Activated naive CD8-positive, alpha-beta T cell treated with anti-CD3 and anti-CD28 coated beads, Interleukin-2, amount 50 U/mL, for 16 hours (primary cell): ENCODE data around the gene ZNF491.
"Not testable (repeated sequence)": the region's sequence is repeated elsewhere in the genome, so short reads cannot be mapped to it uniquely, and the experiment has no call there.

Experiments
- DNase-seq: peaks from one replicate; pipeline ENCODE4 v3.0.0-alpha.2; 2020; ENCODE audit warnings: low read depth, low spot score

ZNF491 gene

DNA sequence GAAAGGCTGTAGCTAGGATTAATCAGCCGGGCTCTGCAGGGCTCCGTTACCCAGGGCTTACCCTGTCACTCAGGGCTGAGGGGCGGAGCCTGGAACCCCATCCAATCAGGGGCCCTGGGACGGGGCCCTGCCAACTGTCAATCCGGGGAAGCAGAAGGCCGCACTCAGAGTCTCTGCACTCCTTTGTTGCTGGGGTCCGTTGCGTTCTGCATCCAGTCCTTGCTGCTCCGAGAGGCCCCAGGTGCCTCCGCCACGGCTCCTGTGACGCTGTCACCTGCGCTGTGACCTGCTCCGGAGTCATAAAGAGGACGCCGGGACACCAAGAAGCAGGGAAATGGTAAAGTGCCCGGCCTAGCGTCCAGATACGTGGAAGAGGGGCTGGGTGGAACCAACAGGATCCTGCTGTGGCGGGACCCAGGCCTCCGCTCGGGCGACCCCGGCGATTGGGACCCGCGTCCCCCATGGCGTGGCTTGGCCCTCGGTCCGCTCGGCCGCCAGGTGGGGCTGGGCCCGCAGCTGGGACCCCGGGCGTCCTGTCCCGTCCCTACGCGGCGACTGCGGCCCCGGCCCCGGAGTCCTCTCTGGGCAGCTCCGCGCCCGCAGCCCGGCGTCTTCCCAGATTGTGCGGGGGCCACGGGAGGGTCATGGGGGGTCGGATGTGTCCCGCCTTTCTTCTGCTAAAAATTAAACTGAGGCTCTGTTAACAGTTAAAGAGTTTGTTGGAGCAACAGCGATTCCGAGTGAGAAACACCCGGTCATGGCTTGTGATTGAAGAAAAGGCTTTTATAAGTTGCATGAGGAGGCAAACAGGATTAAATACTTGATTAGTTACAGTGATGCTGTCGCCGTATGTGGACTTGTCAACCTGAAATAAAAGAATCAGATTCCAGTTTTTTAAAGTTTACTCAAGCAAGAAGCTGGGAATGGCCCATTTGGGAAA, at the start of gene ZNF491:
ZNF491 (plus strand) TSS at position 133 of the 940 bp plus-strand sequence. CDS start 7,431 bp downstream, outside the sequence.
- DNase-seq: peak; percentile 78

DNA sequence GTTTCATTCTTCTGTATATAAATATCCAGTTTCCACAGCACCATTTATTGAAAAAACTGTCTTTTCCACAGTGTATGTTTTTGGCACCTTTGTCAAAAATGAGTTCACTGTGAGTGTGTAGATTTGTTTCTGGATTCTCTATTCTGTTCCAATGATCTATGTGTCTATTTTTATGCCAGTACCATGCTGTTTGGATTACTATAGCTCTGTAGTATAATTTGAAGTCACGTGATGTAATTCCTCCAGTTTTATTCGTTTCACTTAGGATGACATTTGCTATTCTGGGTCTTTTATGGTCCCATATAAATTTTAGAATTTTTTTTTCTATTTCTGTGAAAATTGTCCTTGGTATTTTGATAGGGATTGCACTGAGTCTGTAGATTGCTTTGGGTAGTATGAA, 48.6 kb upstream of the ZNF491 start:
- DNase-seq: no peak

DNA sequence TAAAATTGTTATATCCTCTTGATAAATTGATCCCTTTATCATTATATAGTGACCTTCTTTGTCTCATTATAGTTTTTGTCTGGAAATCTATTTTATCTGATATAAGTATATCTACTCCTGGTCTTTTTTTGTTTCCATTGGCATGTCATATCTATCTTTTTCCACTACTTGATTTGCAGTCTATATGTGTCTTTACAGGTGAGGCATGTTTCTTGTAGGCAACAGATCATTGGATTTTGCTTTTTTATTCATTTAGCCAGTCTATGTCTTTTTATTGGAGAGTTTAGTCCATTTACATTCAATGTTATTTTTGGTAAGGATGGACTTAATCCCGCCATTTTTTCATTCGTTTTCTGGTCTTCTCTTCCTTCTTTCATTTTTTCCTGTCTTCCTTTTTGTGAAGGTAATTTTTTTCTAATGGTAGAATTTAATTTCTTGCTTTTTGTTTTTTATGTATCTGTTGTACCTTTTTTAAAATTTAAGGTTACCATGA, 46.0 kb upstream of the ZNF491 start:
- DNase-seq: no peak

DNA sequence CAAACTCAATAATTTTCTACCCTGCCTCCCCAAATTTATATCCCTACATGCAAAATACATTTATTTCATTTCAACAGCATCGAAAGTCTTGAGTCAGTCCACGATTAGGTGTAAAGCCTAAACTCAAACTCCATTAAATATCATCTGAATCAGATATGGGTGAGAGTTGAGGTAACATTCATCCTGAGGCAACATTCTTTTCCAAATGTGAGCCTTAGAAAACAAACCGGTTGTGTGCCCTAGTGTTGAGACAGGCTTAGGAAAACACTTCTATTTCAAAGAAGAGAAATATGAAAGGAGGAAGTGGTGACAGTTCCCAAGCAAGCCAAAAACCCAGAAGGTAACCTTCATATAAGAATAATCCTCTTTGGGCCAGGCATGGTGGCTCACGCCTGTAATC, 43.7 kb upstream of the ZNF491 start:
- no peak for DNase-seq

DNA sequence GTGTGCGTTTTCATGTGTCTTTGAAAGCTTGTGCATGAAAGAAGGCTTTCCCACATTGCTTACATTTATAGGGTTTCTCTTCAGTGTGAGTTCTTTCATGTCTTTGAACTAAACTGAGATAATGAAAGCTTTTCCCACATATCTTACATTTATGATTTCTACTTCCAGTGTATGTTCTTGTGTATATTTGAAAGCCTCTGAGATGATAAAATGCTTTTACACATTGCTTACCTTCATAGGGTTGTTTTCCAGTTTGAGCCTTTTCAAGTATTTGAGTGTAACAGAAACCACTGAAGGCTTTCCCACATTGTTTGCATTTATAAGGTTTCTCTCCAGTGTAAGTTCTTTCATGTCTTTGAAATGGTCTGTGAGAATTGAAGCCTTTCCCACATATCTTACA, 41.4 kb upstream of the ZNF491 start:
- DNase-seq: no peak

DNA sequence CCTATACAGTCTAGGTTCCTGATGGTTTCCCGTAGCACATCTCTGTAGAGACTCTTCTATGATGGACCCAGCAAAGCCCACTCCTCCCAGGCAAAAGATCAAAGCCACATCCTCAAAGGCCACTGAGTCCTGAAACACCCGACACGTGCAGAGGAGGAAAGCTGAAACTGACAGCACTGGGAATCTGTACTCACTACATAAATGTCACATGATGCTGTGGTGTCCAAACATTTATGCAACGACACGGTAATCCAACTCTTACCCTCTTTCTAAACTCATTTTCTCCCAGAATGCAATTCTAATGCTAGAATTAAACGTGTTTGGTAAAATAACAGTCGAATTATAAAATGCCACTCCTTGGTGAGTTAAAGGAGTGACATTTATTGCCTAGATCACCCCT, 38.5 kb upstream of the ZNF491 start:
- DNase-seq: no peak

DNA sequence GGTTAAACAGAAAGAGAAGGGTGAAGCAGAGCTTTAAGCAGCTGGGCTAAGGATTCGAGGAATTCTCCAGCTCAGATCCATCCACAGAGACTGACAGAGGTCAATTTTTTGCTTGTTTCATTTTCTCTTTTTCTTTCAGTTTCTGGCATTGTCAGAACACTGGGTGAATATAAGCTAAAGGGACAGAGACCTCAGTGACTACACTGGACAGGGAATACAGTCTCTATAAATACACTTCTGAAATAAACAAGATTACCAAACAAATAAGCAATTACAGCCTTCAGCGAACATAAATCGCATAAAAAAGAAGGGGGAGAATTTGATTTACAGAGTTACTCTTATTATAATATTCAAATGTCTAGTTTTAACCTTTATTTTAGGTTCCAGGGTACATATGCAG, 35.2 kb upstream of the ZNF491 start:
- DNase-seq: no peak

DNA sequence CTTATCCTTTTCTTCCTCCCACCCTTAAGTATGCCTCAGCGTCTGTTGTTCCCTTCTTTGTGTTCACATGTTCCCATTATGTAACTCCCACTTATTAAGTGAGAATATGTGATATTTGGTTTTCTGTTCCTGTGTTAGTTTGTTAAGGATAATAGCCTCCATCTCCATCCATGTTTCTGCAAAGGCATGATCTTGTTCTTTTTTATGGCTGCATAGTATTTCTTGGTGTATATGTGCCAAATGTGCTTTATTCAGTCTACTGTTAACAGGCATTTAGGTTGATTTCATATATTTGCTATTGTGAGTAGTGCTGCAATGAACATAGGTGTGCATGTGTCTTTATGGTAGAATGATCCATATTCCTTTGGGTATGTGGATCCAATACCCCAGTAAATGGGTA, 34.7 kb upstream of the ZNF491 start:
- no peak for DNase-seq

DNA sequence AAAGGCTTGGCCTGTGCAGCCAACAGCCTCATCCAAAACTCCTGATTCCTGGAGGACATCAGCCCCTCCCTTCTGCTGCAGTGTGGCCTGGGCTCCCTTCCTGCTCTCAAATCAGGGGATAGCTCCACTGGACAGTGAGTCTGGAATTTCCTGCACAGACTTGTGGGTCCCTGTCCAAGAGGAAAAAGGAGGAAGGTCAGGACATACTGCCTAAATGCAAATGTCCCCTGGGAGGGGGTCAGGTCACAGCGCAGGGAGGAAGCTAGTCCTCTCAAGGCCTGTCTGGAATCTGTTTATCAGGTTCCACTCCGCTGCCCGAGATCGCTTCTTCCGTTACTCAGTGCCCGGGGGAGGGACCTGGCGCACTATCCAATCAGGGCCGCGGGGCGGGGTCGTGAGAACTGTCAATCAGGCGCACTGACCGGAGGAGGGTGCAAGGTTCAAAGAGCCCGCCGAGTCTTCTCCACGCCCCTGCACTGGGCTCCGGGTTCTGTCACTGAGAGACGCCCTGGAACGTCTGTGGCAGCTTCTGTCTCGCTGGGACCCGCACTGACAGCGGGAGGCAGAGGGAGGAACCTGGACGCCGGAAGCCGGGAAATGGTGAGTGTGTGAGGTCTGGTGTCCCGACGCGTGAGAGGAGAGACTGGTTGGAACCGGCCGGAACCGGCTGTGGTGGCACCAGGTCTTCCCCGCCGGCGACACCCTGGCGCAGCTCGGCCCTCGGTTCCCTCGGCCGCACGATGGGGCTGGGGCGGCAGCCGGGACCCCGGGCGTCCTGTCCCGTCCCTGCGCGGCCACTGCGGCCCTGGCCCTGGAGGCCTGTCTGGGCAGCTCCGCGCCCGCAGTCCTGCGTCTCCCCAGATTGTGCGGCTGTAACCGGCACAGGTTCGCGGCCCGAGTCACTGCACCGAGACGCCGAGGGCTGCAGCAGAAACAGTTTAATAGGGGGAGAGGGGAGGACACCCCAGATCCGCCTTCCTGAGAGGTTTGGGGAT, 31.4 kb upstream of the ZNF491 start, which contains the start of gene ZNF441:
ZNF441 (plus strand) TSS at position 404 of the 995 bp plus-strand sequence; CDS start at position 598, 194 bp downstream.
- DNase-seq: peak; percentile 89

DNA sequence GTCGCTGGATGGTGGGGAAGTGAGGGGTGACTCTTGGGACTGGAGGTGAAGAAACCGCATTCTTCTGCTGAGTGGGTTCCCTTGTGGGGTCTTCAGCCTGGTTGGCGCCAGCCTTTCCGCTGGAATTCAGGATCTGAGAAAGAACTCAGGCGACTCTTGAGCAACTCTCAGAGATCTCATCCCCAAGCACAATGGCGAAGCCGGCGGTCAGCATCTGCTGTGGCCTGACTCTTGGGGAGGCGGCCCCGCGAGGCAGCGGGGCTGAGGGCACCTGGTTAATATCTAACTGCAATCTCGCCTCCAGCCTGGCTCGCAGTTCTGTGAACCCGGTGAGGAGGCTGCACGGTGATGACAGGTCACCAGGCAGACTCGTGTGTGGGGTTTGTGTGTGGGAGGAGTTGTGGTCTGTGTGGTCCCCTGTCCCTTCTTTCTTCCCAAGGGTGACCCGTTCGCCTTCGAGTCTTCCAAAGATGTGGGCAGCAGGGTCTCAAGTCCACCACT, 30.6 kb upstream of the ZNF491 start:
- DNase-seq: no peak

DNA sequence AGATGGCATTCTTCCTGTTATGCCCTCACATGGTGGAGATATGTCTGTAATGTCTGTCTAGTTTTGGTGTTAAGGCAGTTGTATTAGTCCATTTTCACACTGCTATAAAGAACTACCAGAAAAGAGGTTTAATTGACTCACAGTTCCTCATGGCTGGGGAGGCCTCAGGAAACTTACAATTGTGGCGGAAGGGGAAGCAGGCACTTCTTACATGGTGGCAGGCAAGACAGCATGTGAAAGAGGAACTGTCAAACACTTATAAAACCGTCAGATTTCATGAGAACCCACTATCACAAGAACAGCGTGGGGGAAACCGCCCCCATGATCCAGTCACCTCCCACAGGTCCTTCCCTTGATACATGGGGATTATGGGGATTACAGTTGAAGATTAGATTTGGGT, 28.3 kb upstream of the ZNF491 start:
- DNase-seq: no peak

DNA sequence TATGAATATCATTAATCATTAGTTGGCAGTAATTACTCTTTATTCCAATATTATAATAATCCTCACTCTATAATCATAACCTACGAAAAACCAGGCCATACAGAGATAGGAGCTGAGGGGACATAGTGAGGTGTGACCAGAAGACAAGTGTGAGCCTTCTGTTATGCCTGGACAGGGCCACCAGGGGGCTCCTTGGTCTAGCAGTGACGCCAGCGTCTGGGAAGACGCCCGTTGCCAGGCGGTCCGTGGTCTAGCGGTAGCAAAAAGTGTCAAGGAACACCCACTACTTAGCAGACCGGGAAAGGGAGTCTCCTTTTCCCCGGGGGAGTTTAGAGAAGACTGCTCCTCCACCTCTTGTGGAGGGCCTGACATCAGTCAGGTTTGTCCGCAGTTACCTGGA, 26.8 kb upstream of the ZNF491 start:
- not testable (repeated sequence) for DNase-seq

DNA sequence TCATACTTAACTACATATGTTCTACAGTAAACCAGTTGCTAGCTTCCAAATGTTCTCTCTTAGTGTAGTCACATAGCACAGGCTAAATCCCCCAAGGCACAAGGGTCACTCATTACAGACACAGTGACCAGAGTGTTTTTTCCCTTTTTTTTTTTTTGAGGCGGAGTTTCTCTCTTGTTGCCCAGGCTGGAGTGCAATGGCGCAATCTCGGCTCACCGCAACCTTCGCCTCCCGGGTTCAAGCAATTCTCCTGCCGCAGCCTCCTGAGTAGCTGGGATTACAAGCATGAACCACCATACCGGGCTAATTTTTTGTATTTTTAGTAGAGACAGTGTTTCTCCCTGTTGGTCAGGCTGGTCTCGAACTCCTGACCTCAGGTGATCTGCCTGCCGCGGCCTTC, 21.7 kb upstream of the ZNF491 start:
- DNase-seq: not testable (repeated sequence)

DNA sequence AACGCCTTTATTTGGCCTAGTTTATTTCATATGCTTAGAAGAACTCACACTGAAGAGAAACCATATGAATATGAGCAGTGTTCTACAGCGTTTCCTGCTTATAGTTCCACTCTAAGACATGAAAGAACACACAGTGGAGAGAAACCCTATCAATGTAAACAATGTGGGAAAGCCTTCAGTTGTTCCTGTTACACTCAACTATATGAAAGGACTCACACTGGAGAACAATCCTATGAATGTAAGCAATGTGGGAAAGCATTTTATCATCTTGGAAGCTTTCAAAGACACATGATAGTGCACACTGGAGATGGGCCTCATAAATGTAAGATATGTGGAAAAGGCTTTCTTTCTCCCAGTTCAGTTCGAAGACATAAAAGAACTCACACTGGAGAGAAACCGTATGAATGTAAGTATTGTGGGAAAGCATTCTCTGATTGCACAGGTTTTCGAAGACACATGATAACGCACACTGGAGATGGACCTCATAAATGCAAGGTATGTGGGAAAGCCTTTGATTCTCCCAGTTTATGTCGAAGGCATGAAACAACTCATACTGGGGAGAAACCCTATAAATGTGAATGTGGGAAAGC, 17.8 kb upstream of the ZNF491 start:
- DNase-seq: no peak

DNA sequence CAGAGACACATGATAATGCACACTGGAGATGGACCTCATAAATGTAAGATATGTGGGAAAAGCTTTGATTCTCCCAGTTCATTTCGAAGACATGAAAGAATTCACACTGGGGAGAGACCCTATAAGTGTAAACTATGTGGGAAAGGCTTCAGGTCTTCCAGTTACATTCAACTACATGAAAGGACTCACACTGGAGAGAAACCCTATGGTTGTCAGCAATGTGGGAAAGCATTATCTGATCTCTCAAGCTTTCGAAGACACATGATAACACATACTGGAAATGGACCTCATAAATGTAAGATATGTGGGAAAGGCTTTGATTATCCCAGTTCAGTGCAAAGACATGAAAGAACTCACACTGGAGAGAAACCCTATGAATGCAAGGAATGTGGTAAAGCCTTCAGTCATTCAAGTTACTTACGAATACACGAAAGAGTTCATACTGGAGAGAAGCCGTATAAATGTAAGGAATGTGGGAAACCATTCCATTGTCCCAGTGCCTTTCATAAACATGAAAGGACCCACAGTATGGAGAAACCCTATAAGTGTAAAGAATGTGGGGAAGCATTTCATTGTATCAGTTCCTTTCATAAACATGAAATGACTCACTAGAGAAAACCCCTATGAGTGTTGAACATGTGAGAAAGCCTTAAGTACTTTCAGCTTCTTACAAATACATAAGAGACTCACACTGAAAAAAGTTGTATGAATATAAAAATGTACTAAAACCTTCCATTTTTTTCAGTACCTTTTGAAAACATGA, 16.8 kb upstream of the ZNF491 start:
- no peak for DNase-seq

DNA sequence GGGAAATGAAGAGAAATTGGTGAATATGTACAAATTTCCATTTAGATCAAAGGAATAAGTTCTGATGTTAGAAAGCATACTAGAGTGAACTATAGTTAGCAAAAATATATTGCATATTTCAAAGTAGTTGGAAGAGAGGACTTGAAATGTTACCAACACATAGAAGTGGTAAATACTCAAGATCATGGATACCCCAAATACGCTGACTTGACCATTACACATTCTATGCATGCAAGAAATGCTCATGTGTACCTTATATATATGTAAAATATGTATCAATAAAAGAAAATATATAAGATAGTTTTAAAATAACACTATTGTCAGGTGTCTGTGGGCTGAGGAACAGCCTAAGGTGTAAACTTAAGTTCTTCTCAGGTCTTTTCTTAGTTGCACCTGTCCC, 14.6 kb upstream of the ZNF491 start:
- no peak for DNase-seq

DNA sequence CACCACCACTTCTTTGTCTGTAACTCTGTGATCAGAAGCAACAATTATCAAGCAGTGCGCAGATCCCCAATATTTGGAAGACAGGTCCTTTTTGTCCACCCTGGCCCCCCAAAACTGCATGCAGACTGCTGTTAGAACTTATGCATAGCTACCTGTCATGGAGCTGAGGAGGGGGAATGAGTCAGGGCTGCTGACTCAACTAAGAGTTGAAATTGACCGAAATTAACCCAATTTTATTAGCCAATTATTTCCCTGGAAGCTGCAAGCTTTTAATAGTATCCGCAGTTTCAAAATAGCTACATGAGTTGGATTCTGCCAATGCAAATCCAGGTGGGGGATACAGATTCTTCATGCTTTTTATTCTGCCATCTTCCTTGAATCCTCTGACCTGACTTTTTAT, 14.0 kb upstream of the ZNF491 start:
- DNase-seq: no peak

DNA sequence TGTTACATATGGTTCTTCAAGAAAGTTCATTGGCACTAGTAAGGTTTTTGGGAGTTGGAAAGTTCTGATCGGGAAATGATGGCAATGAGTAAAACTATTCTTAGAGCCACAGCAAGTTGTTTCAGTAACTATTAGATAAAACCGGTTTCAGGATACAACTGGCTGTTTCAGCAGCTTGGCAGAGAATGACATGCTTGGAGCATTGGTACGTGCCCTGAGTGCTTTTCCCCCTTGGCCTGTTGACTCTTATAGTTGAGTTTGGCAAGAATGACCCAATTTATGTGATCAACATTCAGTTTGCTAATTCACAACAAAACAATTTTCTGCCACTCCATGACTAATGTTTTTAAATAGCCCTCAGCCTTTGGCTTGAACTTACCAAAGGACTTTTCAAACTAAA, 10.8 kb upstream of the ZNF491 start:
- no peak for DNase-seq

DNA sequence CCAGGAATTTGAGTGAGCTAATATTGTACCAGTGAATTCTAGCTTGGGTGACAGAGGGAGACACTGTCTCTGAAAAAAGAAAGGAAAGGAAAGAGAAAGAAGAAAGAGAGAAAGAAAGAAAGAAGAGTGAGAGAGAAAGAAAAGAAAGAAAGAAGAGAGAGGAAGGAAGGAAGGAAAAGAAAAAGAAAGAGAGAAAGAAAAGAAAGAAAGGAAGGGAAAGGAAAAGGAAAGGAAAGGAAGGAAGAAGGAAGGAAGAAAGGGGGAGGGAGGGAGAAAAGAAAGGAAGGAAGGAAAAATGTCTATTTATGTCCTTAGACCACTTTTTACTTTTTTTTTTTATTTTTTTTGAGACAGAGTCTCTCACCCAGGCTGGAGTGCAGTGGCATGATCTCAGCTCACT, 5.4 kb upstream of the ZNF491 start:
- DNase-seq: no peak

DNA sequence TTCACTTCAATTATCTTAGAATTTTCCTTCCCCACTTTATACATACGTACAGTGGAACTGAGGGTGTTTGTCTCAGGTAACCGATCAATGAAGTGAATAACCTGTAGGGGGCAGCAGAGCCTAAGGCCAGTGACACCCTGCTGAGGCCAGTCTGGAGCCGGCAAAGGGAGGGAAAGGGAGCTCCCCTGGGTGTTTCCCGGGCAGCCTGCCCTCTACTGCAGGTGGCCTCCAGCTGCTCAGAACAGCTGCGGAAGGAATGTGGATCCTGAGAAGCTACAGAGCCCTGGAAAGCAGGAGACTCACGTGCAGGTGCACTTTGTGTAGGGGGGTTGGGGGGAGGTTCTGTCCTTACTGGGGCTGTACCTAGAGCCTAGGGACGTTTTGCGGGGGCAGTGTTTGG, 832 bp upstream of the ZNF491 start:
- DNase-seq: peak; percentile 51
